Body of pancreas (tissue), 4 donors: ENCODE results near the gene SELENOO. TPM values are rescaled to one million over a fixed set of nuclear protein-coding genes. Genes with fewer than 3 reads are reported as not detected.

Source experiments
- ATAC-seq: fragments of 150-250 bp; one replicate; pipeline ENCODE4 v1.9.1; 2016
- DNase-seq, 4 donors: peaks; one replicate each; pipeline ENCODE4 v3.0.0-alpha.2; 2019
- H3K27ac ChIP-seq, 4 donors: fragments of 200-600 bp; sonication (generic); 1 replicate in 3 of 4; 2 replicates in 1 of 4; pipeline versions ENCODE4 v1.5.1 to v1.6.1; 2016 to 2019; ENCODE audit warnings: mild to moderate bottlenecking in 1 of 4, mixed read lengths in 1 of 4, moderate library complexity in 1 of 4
- H3K27me3 ChIP-seq, 2 donors: fragments of 200-600 bp; sonication (generic); one replicate each; pipeline ENCODE4 v1.6.0; 2016; ENCODE audit warnings: mild to moderate bottlenecking in 1 of 2
- H3K36me3 ChIP-seq, 2 donors: fragments of 200-600 bp; sonication (generic); replicated peaks in 1 of 2; 2 replicates each; pipeline ENCODE4 v1.5.1; 2016; ENCODE audit warnings: low read depth in 2 of 2; ENCODE audit not compliant: insufficient read depth in 1 of 2
- H3K4me1 ChIP-seq: fragments of 200-600 bp; sonication (generic); one replicate; pipeline ENCODE4 v1.6.0; 2016
- H3K4me3 ChIP-seq, 2 donors: fragments of 200-600 bp; sonication (generic); 1 replicate in 1 of 2; 2 replicates in 1 of 2; pipeline ENCODE4 v1.5.1; 2016 to 2019
- H3K9me3 ChIP-seq, 3 donors: fragments of 200-600 bp; sonication (generic); 1 replicate in 2 of 3; 2 replicates in 1 of 3; pipeline ENCODE4 v1.5.1; 2016
- POLR2A ChIP-seq, 3 donors: fragments of 450-650 bp; IDR thresholded peaks; one replicate each; pipeline ENCODE4 v1.6.1; 2016; ENCODE audit warnings: antibody characterized with exemption in 3 of 3, mild to moderate bottlenecking in 2 of 3
- WGBS, 2 donors: methylation state at CpG; one replicate each; pipeline ENCODE4 v1.1.5; 2017; 5-methylcytosine and 5-hydroxymethylcytosine counted together
- intact Hi-C: fragments of 100-400 bp; cut with DNase I; formaldehyde crosslinking; loops from one replicate; pipeline ENCODE4 v1.15.1; 2023
- total RNA-seq, 2 donors: library from RNA; depleted of rRNA; stranded (reverse); fragments of >200 nt; gene quantifications; one replicate each; pipeline ENCODE4 v1.1.0, GENCODE V29; 2016
- TF ChIP-seq, protein P1 (sequence below), 7 experiments: fragments of 450-650 bp in 4 of 7; fragments of 200-600 bp in 3 of 7; sonication (generic) in 3 of 7; IDR thresholded peaks; one replicate each; pipeline ENCODE4 v1.5.1; 2016 to 2019; ENCODE audit warnings: antibody characterized with exemption in 7 of 7

The SELENOO gene
- total RNA-seq, 2 donors from 2014 or later, result 23.6 to 57.4 TPM

DNA sequence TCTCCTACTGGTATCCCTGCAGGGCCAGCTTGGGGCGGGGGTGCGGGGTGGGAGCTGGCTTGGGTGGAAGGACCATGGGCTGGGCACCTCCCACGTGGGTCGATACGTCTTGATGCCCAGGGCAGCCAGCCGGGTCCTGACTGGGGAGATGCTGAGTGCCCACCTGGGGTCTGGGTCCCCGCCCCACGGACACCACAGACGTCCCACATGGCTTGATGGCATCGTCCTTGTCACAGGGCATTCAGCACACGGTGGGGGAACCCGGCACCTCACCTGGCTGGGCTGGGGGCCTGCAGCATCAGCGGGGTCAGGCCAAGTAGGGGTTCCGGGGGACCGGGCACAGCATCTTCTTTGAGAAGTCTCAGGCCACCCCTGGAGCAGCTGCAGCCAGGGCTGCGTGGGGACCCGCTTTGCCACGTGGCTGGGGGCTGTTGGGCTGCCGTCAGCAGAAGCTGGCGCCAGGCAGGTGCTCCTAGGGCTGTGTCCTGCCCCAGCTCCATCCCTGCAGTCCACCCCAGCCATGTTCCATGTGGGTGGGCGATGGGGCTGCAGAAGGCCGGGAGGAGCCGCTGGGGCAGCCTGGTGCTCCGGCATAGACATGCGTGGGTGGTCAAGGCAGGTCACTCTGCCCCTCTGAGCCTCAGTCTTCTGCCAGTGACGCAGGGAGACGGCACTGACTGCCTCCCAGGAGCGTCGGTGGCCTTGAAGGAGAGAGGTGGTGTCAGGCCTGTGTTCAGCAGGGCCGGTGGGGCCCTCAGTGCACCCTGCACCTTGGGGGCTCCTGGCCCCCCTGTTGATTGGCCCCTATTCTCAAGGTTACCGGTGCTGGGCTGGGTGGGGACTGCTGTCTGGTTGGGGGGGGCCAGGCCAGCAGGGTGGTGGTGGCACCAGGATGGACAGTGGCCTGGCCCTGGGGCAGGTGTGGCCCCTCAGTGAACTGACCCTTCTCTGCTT is 8.4 kb downstream of the SELENOO start:
- peak in 1 of 4 donors; percentile 15 for DNase-seq
- peak; percentile 23 for ATAC-seq
- WGBS, 2 donors, result 76% methylated on average over 24 of the region's 31 CpGs; no CpG with 5 or more reads in 1 of the 2 donors
- no peaks in the 10 kb centered on the region for H3K4me1 ChIP-seq
- H3K4me3 ChIP-seq, result no peak overlapping the region
- TF ChIP-seq POLR2A (IDR thresholded peaks at IDR 0.05), result no peak
- TF ChIP-seq, protein P1, sequence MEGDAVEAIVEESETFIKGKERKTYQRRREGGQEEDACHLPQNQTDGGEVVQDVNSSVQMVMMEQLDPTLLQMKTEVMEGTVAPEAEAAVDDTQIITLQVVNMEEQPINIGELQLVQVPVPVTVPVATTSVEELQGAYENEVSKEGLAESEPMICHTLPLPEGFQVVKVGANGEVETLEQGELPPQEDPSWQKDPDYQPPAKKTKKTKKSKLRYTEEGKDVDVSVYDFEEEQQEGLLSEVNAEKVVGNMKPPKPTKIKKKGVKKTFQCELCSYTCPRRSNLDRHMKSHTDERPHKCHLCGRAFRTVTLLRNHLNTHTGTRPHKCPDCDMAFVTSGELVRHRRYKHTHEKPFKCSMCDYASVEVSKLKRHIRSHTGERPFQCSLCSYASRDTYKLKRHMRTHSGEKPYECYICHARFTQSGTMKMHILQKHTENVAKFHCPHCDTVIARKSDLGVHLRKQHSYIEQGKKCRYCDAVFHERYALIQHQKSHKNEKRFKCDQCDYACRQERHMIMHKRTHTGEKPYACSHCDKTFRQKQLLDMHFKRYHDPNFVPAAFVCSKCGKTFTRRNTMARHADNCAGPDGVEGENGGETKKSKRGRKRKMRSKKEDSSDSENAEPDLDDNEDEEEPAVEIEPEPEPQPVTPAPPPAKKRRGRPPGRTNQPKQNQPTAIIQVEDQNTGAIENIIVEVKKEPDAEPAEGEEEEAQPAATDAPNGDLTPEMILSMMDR (IDR thresholded peaks at IDR 0.05), result no peak
- no peaks in the 10 kb centered on the region for H3K9me3 ChIP-seq
- intact Hi-C loops, result loop anchor here (5.0 kb wide), 1 partner anchor 57 kb away; no protein-coding TSS in a partner anchor
- peaks cover 0 to 12% of the 10 kb centered on the region in 2 donors for H3K36me3 ChIP-seq
- no peaks in the 10 kb centered on the region for H3K27me3 ChIP-seq
- H3K27ac ChIP-seq, result no peak overlapping the region

DNA sequence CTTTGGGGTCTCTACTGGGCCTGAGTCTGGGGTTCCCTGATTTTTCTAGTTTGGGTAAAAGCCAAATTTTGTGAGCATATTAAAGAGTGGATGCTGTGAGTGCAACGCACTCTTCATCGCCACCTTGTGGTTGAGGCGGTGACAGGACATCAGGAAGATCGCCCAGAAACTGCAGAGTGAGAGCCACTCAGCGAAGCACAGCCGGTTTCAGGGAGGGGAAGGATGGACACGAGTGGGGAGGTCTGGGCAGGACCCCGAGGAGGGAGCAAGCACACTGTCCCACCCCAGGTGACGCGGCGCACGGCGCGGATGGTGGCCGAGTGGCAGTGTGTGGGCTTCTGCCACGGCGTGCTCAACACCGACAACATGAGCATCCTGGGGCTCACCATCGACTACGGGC is 9.1 kb downstream of the SELENOO start:
- TF ChIP-seq POLR2A (IDR thresholded peaks at IDR 0.05), result no peak
- TF ChIP-seq, protein P1 (IDR thresholded peaks at IDR 0.05), result peak; percentile 69 to 90 (median 84)
- H3K27me3 ChIP-seq, result no peaks in the 10 kb centered on the region
- H3K27ac ChIP-seq, result no peak overlapping the region
- no peaks in the 10 kb centered on the region for H3K9me3 ChIP-seq
- 30 to 62% methylated on average over 10 to 20 of the region's 20 CpGs for WGBS, 2 donors
- H3K4me3 ChIP-seq, result no peak overlapping the region
- H3K4me1 ChIP-seq, result no peaks in the 10 kb centered on the region
- peak; percentile 61 for ATAC-seq
- peaks cover 0 to 12% of the 10 kb centered on the region in 2 donors for H3K36me3 ChIP-seq
- intact Hi-C loops, result loop anchor here (5.0 kb wide), 1 partner anchor 58 kb away; no protein-coding TSS in a partner anchor
- peak; percentile 75 to 82 (median 78) for DNase-seq

DNA sequence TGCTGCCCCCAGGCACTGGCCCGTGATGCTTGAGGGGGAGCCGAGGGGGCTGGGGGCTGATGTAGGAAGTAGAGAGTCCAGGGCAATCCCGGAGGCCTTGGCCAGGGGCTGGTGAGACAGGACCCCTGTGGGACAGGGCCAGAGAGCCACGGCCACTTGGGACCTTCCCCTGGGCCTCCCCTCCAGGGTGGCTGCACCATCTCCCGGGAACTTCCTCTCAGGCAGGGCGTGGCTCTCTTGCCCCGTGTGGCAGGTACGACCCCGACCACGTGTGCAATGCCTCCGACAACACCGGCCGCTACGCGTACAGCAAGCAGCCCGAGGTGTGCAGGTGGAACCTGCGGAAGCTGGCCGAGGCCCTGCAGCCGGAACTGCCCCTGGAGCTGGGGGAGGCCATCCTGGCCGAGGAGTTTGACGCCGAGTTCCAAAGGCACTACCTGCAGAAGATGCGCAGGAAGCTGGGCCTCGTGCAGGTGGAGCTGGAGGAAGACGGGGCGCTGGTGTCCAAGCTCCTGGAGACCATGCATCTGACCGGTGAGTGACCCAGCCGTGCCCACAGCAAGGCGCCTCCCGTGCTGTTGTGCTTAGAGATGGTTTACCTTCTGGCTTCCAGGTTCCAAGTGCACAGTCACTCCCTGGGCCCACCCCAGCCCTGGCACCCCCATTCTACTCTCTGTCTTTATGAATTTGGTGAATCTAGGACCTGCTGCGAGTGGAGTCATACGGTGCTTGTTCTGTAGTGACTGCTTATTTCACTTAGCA is 9.7 kb downstream of the SELENOO start:
- Histone ChIP-seq H3K4me1 (no peaks in the 10 kb centered on the region), H3K36me3 (peaks cover 0 to 12% of the 10 kb centered on the region in 2 donors), H3K4me3 (no peak overlapping the region), H3K27ac (no peak overlapping the region), H3K27me3 (no peaks in the 10 kb centered on the region), H3K9me3 (no peaks in the 10 kb centered on the region)
- intact Hi-C loops, result no loop called here
- peak in 1 of 4 donors; percentile 11 for DNase-seq
- no peak for ATAC-seq
- WGBS, 2 donors, result 78 to 86% methylated on average over 18 to 31 of the region's 32 CpGs
- TF ChIP-seq, protein P1 (IDR thresholded peaks at IDR 0.05), result no peak
- TF ChIP-seq POLR2A (IDR thresholded peaks at IDR 0.05), result no peak

DNA sequence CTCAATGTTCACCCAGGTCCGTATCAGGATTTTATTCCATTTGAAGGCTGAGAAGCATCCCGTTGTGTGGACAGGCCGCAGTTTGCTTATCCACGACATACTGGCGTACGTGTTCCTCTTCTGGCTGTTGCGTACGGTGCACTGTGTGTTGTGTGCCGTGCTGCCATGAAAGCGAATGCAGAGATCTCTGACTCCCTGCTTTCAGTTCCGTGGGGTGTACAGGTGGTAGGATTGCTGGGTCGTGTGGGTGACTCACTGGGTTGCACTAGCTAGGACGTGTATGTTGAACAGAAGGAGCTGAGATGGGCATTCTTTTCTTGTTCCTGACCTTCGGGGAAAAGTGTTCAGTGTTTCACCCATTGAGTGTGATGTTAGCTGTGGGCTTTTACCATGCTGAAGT is 10.3 kb downstream of the SELENOO start:
- Histone ChIP-seq H3K36me3 (peaks cover under 1 to 18% of the 10 kb centered on the region in 2 donors), H3K27ac (no peak overlapping the region), H3K9me3 (no peaks in the 10 kb centered on the region), H3K27me3 (no peaks in the 10 kb centered on the region), H3K4me1 (no peaks in the 10 kb centered on the region), H3K4me3 (no peak overlapping the region)
- 85 to 90% methylated on average over 14 of the region's 14 CpGs for WGBS, 2 donors
- DNase-seq (no peak), ATAC-seq (no peak)
- TF ChIP-seq POLR2A (IDR thresholded peaks at IDR 0.05), result no peak
- TF ChIP-seq, protein P1 (IDR thresholded peaks at IDR 0.05), result no peak
- intact Hi-C loops, result no loop called here
